ENCODE data around the gene TMEM179B. TPM values are rescaled to one million over a fixed set of nuclear protein-coding genes. Genes with fewer than 3 reads are reported as not detected.

The TMEM179B gene
- total and polyA plus RNA-seq, 2 of the 13 experiments (the other 11 are each of a cell fraction or from before 2014, with no cell fraction given) = 24.8 to 25.7 TPM

DNA sequence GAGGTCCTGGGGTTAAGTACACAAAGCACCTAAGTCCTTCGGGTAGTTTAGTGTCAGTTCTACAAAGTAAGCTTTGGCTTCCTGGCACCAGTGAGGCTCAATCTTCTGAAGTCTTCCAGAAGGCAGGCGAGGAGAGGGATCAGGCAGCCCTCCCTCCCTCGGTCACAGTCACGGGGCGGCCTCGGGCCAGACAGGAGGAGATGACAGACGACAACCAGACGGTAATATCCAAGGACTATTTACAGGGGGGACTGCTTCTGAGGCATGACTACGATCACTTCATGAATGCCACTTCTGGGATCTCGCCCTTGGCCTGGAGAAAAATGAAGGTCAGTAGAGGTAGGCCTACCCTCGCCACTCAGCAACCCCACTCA lies 5.0 kb downstream of the TMEM179B start (continued):
- TF ChIP-seq, protein P1, sequence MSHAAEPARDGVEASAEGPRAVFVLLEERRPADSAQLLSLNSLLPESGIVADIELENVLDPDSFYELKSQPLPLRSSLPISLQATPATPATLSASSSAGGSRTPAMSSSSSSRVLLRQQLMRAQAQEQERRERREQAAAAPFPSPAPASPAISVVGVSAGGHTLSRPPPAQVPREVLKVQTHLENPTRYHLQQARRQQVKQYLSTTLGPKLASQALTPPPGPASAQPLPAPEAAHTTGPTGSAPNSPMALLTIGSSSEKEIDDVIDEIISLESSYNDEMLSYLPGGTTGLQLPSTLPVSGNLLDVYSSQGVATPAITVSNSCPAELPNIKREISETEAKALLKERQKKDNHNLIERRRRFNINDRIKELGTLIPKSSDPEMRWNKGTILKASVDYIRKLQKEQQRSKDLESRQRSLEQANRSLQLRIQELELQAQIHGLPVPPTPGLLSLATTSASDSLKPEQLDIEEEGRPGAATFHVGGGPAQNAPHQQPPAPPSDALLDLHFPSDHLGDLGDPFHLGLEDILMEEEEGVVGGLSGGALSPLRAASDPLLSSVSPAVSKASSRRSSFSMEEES (CRISPR knock-in tag; IDR thresholded peaks at IDR 0.05) = no peak
- TF ChIP-seq, protein P2, sequence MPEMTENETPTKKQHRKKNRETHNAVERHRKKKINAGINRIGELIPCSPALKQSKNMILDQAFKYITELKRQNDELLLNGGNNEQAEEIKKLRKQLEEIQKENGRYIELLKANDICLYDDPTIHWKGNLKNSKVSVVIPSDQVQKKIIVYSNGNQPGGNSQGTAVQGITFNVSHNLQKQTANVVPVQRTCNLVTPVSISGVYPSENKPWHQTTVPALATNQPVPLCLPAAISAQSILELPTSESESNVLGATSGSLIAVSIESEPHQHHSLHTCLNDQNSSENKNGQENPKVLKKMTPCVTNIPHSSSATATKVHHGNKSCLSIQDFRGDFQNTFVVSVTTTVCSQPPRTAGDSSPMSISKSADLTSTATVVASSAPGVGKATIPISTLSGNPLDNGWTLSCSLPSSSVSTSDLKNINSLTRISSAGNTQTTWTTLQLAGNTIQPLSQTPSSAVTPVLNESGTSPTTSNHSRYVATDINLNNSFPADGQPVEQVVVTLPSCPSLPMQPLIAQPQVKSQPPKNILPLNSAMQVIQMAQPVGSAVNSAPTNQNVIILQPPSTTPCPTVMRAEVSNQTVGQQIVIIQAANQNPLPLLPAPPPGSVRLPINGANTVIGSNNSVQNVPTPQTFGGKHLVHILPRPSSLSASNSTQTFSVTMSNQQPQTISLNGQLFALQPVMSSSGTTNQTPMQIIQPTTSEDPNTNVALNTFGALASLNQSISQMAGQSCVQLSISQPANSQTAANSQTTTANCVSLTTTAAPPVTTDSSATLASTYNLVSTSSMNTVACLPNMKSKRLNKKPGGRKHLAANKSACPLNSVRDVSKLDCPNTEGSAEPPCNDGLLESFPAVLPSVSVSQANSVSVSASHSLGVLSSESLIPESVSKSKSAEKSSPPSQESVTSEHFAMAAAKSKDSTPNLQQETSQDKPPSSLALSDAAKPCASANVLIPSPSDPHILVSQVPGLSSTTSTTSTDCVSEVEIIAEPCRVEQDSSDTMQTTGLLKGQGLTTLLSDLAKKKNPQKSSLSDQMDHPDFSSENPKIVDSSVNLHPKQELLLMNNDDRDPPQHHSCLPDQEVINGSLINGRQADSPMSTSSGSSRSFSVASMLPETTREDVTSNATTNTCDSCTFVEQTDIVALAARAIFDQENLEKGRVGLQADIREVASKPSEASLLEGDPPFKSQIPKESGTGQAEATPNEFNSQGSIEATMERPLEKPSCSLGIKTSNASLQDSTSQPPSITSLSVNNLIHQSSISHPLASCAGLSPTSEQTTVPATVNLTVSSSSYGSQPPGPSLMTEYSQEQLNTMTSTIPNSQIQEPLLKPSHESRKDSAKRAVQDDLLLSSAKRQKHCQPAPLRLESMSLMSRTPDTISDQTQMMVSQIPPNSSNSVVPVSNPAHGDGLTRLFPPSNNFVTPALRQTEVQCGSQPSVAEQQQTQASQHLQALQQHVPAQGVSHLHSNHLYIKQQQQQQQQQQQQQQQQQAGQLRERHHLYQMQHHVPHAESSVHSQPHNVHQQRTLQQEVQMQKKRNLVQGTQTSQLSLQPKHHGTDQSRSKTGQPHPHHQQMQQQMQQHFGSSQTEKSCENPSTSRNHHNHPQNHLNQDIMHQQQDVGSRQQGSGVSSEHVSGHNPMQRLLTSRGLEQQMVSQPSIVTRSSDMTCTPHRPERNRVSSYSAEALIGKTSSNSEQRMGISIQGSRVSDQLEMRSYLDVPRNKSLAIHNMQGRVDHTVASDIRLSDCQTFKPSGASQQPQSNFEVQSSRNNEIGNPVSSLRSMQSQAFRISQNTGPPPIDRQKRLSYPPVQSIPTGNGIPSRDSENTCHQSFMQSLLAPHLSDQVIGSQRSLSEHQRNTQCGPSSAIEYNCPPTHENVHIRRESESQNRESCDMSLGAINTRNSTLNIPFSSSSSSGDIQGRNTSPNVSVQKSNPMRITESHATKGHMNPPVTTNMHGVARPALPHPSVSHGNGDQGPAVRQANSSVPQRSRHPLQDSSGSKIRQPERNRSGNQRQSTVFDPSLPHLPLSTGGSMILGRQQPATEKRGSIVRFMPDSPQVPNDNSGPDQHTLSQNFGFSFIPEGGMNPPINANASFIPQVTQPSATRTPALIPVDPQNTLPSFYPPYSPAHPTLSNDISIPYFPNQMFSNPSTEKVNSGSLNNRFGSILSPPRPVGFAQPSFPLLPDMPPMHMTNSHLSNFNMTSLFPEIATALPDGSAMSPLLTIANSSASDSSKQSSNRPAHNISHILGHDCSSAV (CRISPR knock-in tag; IDR thresholded peaks at IDR 0.05; ENCODE audit: borderline replicate concordance) = 0 out of 2 replicates have a peak, but pooled peaks have one; percentile 56
- no peak for TF ChIP-seq KAT8 (CRISPR knock-in tag; IDR thresholded peaks at IDR 0.05)
- TF ChIP-seq MTF1 (CRISPR knock-in tag; IDR thresholded peaks at IDR 0.05) = no peak
- TF ChIP-seq IRF2 (CRISPR knock-in tag; IDR thresholded peaks at IDR 0.05) = no peak
- TF ChIP-seq ZFAT (CRISPR knock-in tag; conservative IDR thresholded peaks at IDR 0.05) = no peak
- no peak for TF ChIP-seq AGO2 (optimal IDR thresholded peaks at IDR 0.05; ENCODE audit: low read depth, low read length)
- TF ChIP-seq SPEN (CRISPR knock-in tag; IDR thresholded peaks at IDR 0.05; ENCODE audit: low read depth) = no peak
- TF ChIP-seq NR3C1 (CRISPR knock-in tag; IDR thresholded peaks at IDR 0.05) = no peak
- TF ChIP-seq, protein P3, sequence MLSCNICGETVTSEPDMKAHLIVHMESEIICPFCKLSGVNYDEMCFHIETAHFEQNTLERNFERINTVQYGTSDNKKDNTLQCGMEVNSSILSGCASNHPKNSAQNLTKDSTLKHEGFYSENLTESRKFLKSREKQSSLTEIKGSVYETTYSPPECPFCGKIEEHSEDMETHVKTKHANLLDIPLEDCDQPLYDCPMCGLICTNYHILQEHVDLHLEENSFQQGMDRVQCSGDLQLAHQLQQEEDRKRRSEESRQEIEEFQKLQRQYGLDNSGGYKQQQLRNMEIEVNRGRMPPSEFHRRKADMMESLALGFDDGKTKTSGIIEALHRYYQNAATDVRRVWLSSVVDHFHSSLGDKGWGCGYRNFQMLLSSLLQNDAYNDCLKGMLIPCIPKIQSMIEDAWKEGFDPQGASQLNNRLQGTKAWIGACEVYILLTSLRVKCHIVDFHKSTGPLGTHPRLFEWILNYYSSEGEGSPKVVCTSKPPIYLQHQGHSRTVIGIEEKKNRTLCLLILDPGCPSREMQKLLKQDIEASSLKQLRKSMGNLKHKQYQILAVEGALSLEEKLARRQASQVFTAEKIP (CRISPR knock-in tag; IDR thresholded peaks at IDR 0.05; ENCODE audit: borderline replicate concordance) = no peak
- no peak for TF ChIP-seq MXD4 (CRISPR knock-in tag; IDR thresholded peaks at IDR 0.05)
- no peak for TF ChIP-seq RORA (CRISPR knock-in tag; IDR thresholded peaks at IDR 0.05)
- TF ChIP-seq NCOA1 (CRISPR knock-in tag; IDR thresholded peaks at IDR 0.05) = 0 out of 2 replicates have a peak, but pooled peaks have one; percentile 21
- TF ChIP-seq ZMYM2 (CRISPR knock-in tag; IDR thresholded peaks at IDR 0.05) = no peak
- peak; percentile 20; the same call in 1 of the 2 replicates for TF ChIP-seq ZNF674 (CRISPR knock-in tag; IDR thresholded peaks at IDR 0.05; ENCODE audit: low read depth)
- no peak for TF ChIP-seq MED8 (CRISPR knock-in tag; IDR thresholded peaks at IDR 0.05; ENCODE audit: insufficient replicate concordance)
- no peak for TF ChIP-seq ZFP90 (CRISPR knock-in tag; IDR thresholded peaks at IDR 0.05; ENCODE audit: borderline replicate concordance)
